Adrenal gland (tissue), 12 donors: ENCODE data around the gene ACHE. TPM values are rescaled to one million over a fixed set of nuclear protein-coding genes. Genes with fewer than 3 reads are reported as not detected.

Experiments
- DNase-seq, 7 donors: peaks; one replicate each; pipeline ENCODE4 v3.0.0-alpha.2; 2019 to 2020
- H3K27ac ChIP-seq, 5 donors: fragments of 200-600 bp; sonication (generic) in 4 of 5; 1 replicate in 3 of 5; 2 replicates in 2 of 5; pipeline versions ENCODE4 v1.5.1 to v1.8.0; 2016 to 2020; ENCODE audit warnings: mild to moderate bottlenecking in 1 of 5
- H3K27me3 ChIP-seq: fragments of 200-600 bp; 2 replicates; pipeline ENCODE4 v1.8.0; 2021
- H3K36me3 ChIP-seq, 2 donors: fragments of 200-600 bp; replicated peaks in 1 of 2; 1 replicate in 1 of 2; 2 replicates in 1 of 2; pipeline versions ENCODE4 v1.5.1 to v1.8.0; 2018 to 2022
- H3K4me1 ChIP-seq, 2 donors: fragments of 200-600 bp; replicated peaks in 1 of 2; 1 replicate in 1 of 2; 2 replicates in 1 of 2; pipeline versions ENCODE4 v1.5.1 to v1.8.0; 2018 to 2021
- H3K4me3 ChIP-seq, 4 donors: fragments of 200-600 bp; sonication (generic) in 3 of 4; one replicate each; pipeline ENCODE4 v1.5.1; 2016 to 2018
- H3K9me3 ChIP-seq, 3 donors: fragments of 200-600 bp; sonication (generic) in 1 of 3; replicated peaks in 1 of 3; 1 replicate in 2 of 3; 2 replicates in 1 of 3; pipeline versions ENCODE4 v1.5.1 to v1.8.0; 2016 to 2021
- CTCF ChIP-seq, 6 experiments: fragments of 450-650 bp in 4 of 6; fragments of 200-600 bp in 2 of 6; sonication (generic) in 1 of 6; IDR thresholded peaks; 1 replicate in 5 of 6; 2 replicates in 1 of 6; pipeline versions ENCODE4 v1.5.1 to v1.8.0; 2016 to 2021; ENCODE audit warnings: antibody characterized with exemption in 6 of 6, mild to moderate bottlenecking in 2 of 6, moderate library complexity in 1 of 6
- POLR2A ChIP-seq, 2 donors: fragments of 450-650 bp; IDR thresholded peaks; one replicate each; pipeline ENCODE4 v1.6.1; 2017; ENCODE audit warnings: antibody characterized with exemption in 2 of 2, mild to moderate bottlenecking in 2 of 2, moderate library complexity in 1 of 2
- WGBS, 4 donors: extraction: QIAGEN DNeasy Blood & Tissue Kit in 2 of 4; methylation state at CpG; one replicate each; pipeline versions ENCODE4 v1.1.5 to v1.1.7; 2013 to 2017; 5-methylcytosine and 5-hydroxymethylcytosine counted together
- intact Hi-C, 2 donors: fragments of 100-400 bp; cut with DNase I; formaldehyde crosslinking; loops; one replicate each; pipeline versions ENCODE4 v1.14.1 to v1.15.0; 2022 to 2023
- polyA plus RNA-seq, 3 donors: library from polyadenylated mRNA; stranded (reverse); fragments of 200-250 nt in 2 of 3; fragments of 350-450 nt in 1 of 3; fragmentation: Illumina TruSeq in 1 of 3; extraction: RNeasy Lipid Tissue Mini Kit (QIAGEN cat#74804) in 1 of 3; gene quantifications; one replicate each; pipeline ENCODE4 v1.2.3, GENCODE V29; 2013 to 2014
- total RNA-seq, 9 donors: library from RNA; depleted of rRNA in 4 of 9; stranded (reverse); fragments of >200 nt in 4 of 9; fragments of 120-200 nt in 1 of 9; fragmentation: NEBNext Ultra II Directional in 1 of 9; extraction: Animal tissue kit (Norgen Biotek cat#: 25700) in 1 of 9; gene quantifications; one replicate each; pipeline versions ENCODE4 v1.1.0 to v1.2.4, GENCODE V29; 2013 to 2023
- donor health status: healthy with polysubstance abuse.
- donor health status: Bipolar disorder and iron deficiency.
- donor health status: DM: yes; HTN: yes; CAD: no.
- donor health status: DM: no; HTN: no; CAD: no.
- donor health status: DM: no; HTN: no; CAD: no.
- donor health status: DM: yes; HTN: yes; CAD: no.

The ACHE gene
- total and polyA plus RNA-seq, 12 donors: 0.26 to 10.2 (median 2.1) TPM

- no peaks in the 10 kb centered on the region for H3K9me3 ChIP-seq
- WGBS, 4 donors: 0 to 1% (median 0%) methylated on average over 16 to 39 of the region's 39 CpGs
- peaks cover 21 to 47% of the 10 kb centered on the region in 2 donors for H3K4me1 ChIP-seq
- peak overlapping the region; percentile 71 to 99 (median 98) for H3K4me3 ChIP-seq
- peak in 5 of 7 donors; percentile 59 to 77 (median 63) for DNase-seq
- TF ChIP-seq CTCF (IDR thresholded peaks at IDR 0.05) (no peak), POLR2A (IDR thresholded peaks at IDR 0.05) (no peak)
- H3K36me3 ChIP-seq: peaks cover 0 to 54% of the 10 kb centered on the region in 2 donors
- intact Hi-C loops: no loop called here
- H3K27ac ChIP-seq: peak overlapping the region; percentile 90 to 98 (median 93)
- H3K27me3 ChIP-seq: no peaks in the 10 kb centered on the region
Measured at GRCh38 chr7:100875356-100875751, 20.3 kb downstream of the ACHE start.

DNA sequence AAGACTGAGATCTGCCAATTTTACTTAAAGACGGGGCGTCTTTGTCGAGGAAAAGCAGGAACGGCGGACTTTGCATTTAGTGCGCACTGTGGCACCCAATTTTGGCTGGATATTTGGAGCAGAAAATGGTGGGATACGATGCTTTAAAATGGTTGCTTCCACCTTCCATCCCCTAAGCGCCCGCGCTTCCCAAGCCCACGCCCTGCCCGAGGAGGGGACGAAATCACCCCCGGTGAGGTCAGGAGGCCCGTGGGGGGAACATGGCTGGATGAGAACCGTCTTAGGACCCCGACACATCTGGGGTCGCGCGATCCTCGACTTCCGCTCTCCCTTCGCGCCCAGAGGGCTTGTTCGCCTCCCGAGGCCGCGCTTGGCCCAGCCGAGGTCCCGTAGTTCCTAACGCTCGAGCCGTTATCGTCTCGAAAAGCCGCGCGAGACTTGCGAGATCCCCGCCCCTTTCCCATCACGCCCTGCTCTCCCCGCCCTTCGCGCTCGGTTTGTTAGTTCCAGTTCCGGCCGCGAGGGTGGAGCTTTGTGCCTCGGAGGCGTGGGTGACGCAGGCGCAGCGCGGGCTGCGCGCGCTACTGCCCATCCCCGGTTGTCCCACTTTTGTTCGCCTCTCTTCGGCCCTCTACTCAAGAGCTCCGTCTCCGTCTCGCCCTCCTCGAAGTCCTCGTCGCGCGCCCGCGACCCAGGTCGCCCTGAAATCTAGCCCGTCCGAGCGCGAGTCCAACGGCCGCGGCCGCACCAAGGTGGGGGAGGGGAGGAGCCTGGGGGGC lies 20.9 kb downstream of the ACHE start, which contains the start of gene SRRT:
Gene SRRT, plus strand, starts transcription at position 527 of the 779 bp plus-strand sequence. CDS start 488 bp downstream, outside the sequence.
- peaks cover 17 to 43% of the 10 kb centered on the region in 2 donors for H3K4me1 ChIP-seq
- H3K9me3 ChIP-seq: no peaks in the 10 kb centered on the region
- H3K36me3 ChIP-seq: peaks cover 0 to 58% of the 10 kb centered on the region in 2 donors
- TF ChIP-seq POLR2A (IDR thresholded peaks at IDR 0.05): peak; percentile 79 to 95
- peak; percentile 34 to 84 (median 76) for TF ChIP-seq CTCF (IDR thresholded peaks at IDR 0.05)
- intact Hi-C loops: no loop called here
- H3K4me3 ChIP-seq: peak within 1 kb of the TSS; percentile 71 to 99 (median 98)
- DNase-seq: peak; percentile 98 to 99 (median 99)
- H3K27ac ChIP-seq: peak within 1 kb of the TSS; percentile 90 to 98 (median 93)
- no peaks in the 10 kb centered on the region for H3K27me3 ChIP-seq
- 2 to 7% (median 3%) methylated on average over 30 to 79 of the region's 79 CpGs for WGBS, 4 donors

- Histone ChIP-seq H3K36me3 (peaks cover 0 to 56% of the 10 kb centered on the region in 2 donors), H3K27ac (peak overlapping the region; percentile 70 to 94 (median 93)), H3K27me3 (no peaks in the 10 kb centered on the region), H3K4me3 (peak overlapping the region in 3 of 4 donors; percentile 32 to 99 (median 96)), H3K4me1 (peaks cover 16 to 37% of the 10 kb centered on the region in 2 donors), H3K9me3 (no peaks in the 10 kb centered on the region)
- no peak for DNase-seq
- intact Hi-C loops: no loop called here
- WGBS, 4 donors: 60 to 67% (median 65%) methylated on average over 6 to 8 of the region's 8 CpGs
- TF ChIP-seq CTCF (IDR thresholded peaks at IDR 0.05) (no peak), POLR2A (IDR thresholded peaks at IDR 0.05) (no peak)
Measured at GRCh38 chr7:100874300-100874576, 21.4 kb downstream of the ACHE start.

- H3K36me3 ChIP-seq: peaks cover 0 to 53% of the 10 kb centered on the region in 2 donors
- no peak for TF ChIP-seq POLR2A (IDR thresholded peaks at IDR 0.05)
- TF ChIP-seq CTCF (IDR thresholded peaks at IDR 0.05): no peak
- DNase-seq: no peak
- H3K4me3 ChIP-seq: peak overlapping the region in 1 of 4 donors; percentile 96
- intact Hi-C loops: no loop called here
- H3K27me3 ChIP-seq: no peaks in the 10 kb centered on the region
- peaks cover 16 to 35% of the 10 kb centered on the region in 2 donors for H3K4me1 ChIP-seq
- 80 to 91% (median 87%) methylated on average over 6 to 10 of the region's 10 CpGs for WGBS, 4 donors
- peak overlapping the region in 4 of 5 donors; percentile 90 to 94 (median 93) for H3K27ac ChIP-seq
- no peaks in the 10 kb centered on the region for H3K9me3 ChIP-seq
Measured at GRCh38 chr7:100873599-100874299, 21.9 kb downstream of the ACHE start.
